Measurements from ENCODE around the gene RGS2.

Gene RGS2

DNA sequence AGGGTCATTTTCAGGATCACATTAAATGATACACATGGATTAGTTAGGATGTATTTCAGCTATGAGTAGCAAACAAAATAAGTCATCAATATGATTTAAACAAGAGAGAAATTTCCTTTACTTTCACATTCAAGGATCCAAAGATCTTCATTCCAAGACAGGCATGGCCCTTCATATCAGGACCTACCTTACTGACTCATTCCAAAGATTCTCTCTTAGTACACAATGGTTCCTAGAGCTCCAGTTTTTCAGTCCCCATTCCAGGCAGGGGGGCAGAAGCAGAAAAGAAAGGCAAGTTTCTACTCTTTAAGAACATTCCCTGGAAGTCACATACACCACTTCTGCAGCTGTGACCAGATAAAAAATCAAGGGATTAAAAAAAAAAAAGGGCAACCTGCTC lies 23.7 kb downstream of the RGS2 start:
- no peak for DNase-seq

DNA sequence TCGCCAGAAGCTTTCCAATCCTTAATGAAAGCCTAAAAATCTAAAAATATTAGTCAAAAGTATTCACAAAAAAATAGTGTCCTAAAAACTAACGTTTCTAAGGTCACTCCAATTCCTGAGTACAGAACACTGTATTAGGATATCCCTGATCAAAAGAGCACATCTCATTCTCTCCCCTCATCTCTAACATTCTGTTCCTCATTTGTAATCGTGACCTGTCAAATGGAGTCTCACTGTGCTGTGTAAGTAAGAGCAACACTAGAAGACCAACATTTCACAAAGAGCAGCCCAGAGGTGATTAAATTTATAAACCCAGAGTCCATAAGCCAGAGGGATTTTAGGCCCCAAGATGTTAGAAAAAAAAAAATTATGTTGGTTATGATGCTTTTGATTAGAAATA lies 26.3 kb downstream of the RGS2 start:
- DNase-seq: no peak

DNA sequence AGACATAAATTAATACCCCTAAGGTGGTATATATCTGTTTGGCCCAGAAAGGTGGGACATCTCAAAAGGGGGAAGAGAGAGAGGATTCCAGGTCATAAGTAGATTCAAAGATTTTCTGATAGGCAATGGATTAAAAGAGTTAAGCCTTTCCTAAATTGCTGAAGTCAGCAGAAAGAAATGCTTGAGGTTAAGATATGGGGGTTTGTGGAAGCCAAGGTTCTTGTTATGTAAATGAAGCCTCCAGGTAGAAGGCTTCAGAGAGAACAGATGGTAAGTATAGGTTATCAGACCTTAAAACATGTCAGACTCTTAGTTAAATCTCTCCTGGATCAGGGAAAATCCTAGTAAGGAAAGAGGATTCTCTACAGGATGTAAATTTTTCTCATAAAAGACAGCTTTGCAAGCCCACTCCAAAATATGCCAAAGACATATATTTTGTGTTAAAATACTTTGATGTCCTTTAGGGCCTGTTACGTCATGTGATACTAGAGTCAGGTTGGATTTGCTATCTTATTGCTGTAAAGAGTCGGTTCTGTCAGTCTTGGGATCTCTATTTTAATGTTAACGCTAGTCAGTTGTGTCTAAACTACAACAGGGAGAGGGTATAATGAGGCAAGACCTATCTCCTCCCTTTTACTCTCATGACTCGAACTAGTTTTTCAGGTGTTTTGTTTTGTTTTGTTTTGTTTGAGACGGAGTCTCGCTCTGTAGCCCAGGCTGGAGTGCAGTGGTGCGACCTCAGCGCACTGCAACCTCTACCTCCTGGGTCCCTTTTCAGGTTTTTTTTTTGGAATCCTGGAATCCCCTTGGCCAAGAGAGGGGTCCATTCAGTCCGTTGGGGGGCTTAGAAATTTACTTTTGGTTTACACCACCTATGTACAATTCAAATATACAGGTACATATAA lies 30.6 kb downstream of the RGS2 start:
- DNase-seq: no peak

DNA sequence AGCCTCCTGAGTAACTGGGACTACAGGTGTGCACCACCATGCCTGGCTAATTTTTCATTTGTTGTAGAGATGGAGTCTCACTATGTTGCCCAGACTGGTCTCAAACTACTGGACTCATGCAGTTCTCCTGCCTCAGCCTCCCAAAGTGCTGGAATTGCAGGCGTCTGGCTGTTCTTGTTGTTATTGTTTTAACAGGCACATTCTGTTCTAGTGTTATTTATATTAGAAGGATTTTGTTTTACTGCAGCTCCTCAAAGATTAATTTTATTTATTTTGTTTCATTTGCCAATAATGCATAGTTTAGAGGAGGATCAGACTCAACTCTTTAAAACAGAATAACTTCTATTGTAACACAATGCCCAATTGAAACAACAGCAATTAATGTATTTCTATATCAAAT lies 35.5 kb downstream of the RGS2 start:
- no peak for DNase-seq

DNA sequence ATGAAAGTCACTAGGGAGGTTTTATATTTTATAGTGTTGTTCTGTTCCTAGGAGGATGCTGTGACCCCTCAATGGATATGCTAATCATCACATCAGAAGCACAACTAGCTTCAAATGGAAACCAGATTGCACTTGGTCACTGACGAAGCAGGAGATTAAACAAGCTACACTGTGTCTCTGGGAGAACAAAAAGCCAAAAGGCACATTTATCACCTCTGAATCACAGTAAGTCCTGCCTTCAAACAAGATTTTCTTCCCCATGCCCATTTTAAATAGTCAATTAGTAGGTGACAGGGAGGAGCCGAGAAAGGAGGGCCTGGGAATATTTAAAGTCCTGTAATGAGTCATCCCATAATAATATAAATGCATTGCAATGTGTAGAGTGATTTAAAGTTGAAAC lies 38.1 kb downstream of the RGS2 start:
- no peak for DNase-seq

DNA sequence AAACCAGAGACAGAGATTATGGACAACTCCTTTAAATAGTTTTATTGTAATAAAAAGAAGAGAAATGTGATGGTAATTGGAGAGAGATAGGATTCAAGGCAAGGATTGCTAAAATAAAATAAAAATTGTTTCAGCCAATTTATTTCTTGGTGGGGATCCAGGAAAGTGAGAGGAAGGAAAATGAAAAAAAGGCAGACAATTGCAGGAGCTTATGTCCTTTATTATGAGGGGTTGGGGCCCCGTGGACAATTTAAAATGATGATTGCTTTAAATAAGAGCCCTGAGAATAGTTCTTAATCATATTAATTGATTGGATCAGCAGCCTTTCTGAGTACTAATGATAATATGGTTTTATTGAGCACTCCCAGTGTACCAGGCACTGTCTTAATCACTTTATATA lies 40.2 kb downstream of the RGS2 start:
- no peak for DNase-seq

DNA sequence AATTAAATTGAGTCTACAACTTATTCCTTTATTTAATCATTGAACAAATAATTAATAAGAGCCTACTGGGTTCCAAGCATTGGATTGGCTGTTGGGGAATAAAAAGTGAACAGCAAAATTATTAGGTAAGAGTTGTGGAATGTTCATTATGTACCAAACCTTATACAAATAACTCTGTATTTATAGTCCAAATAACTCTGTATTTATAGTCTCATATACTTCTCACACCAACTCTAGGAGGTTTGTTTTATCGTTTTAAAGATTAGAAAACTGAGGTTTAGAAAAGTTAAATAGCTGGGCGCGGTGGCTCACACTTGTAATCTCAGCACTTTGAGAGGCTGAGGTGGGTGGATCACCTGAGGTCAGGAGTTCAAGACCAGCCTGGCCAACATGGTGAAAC lies 40.6 kb downstream of the RGS2 start:
- no peak for DNase-seq

DNA sequence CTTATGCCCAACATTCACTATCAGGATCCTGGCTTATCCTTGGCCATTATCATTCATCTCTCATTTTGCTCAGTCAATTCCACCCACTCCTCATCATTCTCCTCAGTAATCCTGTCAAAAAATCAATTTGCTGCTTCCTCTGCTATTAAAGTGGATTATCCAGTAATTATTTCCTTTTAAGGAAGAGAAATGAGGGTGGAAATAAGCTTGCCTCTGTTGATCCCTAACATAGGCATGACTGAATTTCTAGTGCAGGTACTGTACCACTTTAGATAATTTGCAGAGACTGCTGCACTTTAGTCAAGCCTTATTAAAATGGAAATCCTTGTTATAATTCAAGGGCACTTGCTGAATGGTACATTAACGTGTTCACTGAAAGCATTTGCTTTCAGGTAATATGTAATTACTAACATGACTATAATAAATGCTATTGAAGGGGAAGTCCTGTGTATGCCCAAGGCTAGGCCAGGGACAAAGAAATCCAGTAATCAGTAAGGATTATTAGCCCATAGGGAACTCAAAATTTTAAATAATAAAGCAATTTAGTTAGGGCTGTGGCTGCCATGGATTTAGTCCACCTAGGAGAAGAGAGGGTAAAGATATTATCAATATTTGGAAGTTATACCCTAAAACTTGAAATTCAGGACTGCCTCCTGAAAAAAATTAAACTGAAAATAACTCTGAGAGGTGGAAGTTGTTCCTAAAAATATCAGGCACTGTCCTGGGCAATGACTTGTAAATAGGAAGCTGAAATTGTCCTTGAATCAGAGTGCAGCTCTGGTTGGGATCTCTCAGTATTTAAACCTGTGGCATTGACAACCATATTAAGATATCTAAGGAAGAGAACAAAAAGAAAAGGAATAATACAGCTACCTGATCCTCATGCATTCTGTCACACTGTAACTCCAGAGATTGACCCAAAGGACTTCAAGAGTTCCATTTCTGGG lies 43.4 kb downstream of the RGS2 start:
- no peak for DNase-seq

DNA sequence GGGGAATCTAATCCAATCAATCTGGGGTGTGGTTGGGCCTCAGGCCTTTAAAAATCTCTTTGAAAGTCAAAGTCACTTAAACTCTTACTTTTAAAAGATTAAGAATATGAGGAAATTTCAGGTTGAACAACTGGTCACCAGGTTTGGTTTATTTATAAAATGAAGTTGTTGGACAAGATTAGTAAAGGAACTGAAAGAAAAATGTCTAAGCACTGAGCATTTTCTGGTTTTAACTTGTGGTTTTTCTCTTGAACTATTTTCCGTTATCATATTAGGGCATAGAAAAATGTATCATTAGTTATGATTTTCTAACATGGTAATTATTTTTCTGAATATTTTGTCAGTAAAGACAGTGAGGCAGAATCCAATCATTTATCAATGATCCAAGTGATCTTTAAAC lies 49.6 kb downstream of the RGS2 start:
- DNase-seq: no peak

DNA sequence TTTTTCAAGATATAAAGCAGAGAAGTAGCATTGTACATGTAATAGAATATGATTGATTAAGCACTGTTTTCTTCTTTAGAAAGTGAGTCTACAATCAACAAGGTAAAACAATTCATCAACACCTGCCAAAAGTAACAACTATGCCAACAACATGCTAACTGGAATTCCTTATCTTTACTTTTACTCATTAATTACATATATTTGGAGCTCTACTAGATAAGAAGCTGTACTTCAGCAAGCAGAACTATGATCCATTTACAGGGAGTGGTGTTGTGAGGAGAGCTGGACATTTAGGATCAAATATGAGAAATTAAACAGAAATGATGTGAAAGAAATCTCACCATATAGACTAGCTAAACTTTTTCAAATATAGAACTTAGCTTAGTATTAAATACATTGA lies 51.0 kb downstream of the RGS2 start:
- DNase-seq: no peak

DNA sequence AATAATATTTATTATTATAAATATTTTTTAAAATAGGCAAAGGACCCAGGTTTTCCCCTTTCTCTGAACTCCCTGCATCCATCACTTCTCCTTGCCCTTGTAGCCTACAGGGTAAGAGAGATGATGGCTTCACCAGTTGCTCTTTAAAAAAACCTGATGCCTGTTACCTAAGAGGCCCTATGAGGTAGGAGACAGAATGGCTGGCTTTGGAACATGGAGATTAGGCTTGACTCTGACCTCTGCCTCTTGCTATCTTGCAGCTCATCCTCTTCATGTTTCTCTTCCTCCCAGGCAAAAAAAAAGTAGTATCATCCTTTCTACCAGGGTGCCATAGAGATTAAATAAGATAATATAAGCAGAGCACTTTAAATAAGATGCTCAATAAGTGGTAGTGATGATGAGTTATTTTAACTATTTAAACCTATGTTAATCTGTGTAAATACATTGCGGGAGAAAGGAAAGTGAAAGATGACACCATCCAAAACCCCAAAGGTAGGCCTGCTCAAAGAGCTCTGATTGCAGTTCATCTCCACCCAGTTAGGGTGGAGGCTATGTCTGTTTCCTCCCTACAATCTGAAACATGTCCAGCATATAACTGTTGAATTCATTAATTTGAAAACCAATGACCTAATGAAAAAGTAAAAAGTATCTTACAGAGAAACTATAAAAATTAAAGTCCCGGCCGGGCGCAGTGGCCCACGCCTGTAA lies 51.8 kb downstream of the RGS2 start:
- no peak for DNase-seq

DNA sequence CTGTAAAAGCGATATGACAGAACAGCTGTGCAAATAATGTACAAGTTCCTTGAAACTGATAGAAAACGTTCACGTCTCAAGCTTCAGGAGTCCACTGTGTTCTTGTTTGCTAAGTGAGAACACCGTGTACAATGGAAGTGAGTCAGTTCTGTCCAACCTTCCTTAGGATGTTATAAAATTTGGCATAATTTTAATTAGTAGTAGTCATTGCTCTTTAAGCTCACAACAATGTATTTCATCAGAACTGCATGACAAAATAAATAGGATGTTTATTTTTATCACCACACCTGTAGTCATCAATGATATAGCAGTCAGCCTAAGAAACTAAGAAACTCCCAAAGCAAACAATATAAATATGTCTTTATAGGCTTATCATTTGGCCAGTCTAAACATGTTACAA lies 53.0 kb downstream of the RGS2 start:
- DNase-seq: no peak
